Lung (tissue), 12 donors: ENCODE results near the gene TSC22D1. TPM values are rescaled to one million over a fixed set of nuclear protein-coding genes. Genes with fewer than 3 reads are reported as not detected.

ENCODE experiments used
- ATAC-seq: fragments of 200-7000 bp; cut with Tn5 transposase; one replicate; pipeline ENCODE4 v1.9.1; 2020; ENCODE audit warnings: moderate number of reproducible peaks; ENCODE audit not compliant: insufficient read depth, low FRiP score
- DNase-seq, 3 donors: peaks; one replicate each; pipeline ENCODE4 v3.0.0-alpha.2; 2013 to 2017
- H3K27ac ChIP-seq, 2 donors: one replicate each; pipeline ENCODE4 v1.5.1; 2013; ENCODE audit warnings: mild to moderate bottlenecking in 2 of 2, moderate library complexity in 2 of 2, control low read depth in 1 of 2, inconsistent platforms in 1 of 2, low read depth in 1 of 2, low read length in 1 of 2
- H3K27me3 ChIP-seq, 3 donors: one replicate each; pipeline ENCODE4 v1.5.1; 2013; ENCODE audit warnings: low read length in 2 of 3; ENCODE audit not compliant: control insufficient read depth in 3 of 3, insufficient read depth in 3 of 3
- H3K36me3 ChIP-seq, 4 donors: one replicate each; pipeline ENCODE4 v1.5.1; 2013; ENCODE audit warnings: low read length in 4 of 4, mild to moderate bottlenecking in 1 of 4, moderate library complexity in 1 of 4; ENCODE audit not compliant: control insufficient read depth in 4 of 4, insufficient read depth in 4 of 4
- H3K4me1 ChIP-seq, 5 donors: one replicate each; pipeline ENCODE4 v1.5.1; 2013; ENCODE audit warnings: low read length in 5 of 5, mild to moderate bottlenecking in 2 of 5, moderate library complexity in 1 of 5; ENCODE audit not compliant: control insufficient read depth in 5 of 5, insufficient read depth in 5 of 5
- H3K4me3 ChIP-seq: one replicate; pipeline ENCODE4 v1.5.1; 2013; ENCODE audit warnings: mild to moderate bottlenecking, control low read depth, moderate library complexity
- H3K9ac ChIP-seq, 2 donors: one replicate each; pipeline ENCODE4 v1.5.1; 2013; ENCODE audit warnings: low read length in 2 of 2, control low read depth in 1 of 2; ENCODE audit not compliant: insufficient read depth in 1 of 2
- H3K9me3 ChIP-seq, 4 donors: one replicate each; pipeline ENCODE4 v1.5.1; 2013; ENCODE audit warnings: low read length in 3 of 4, mild to moderate bottlenecking in 1 of 4, moderate library complexity in 1 of 4; ENCODE audit not compliant: control insufficient read depth in 4 of 4, insufficient read depth in 3 of 4
- CTCF ChIP-seq: IDR thresholded peaks from 2 replicates; pipeline ENCODE4 v1.5.1; 2012; ENCODE audit warnings: mild to moderate bottlenecking; ENCODE audit errors: control extremely low read depth, extremely low read depth
- WGBS, 2 donors: extraction: QIAGEN DNeasy Blood & Tissue Kit; methylation state at CpG; one replicate each; pipeline ENCODE4 v1.1.7; 2013; 5-methylcytosine and 5-hydroxymethylcytosine counted together
- polyA plus RNA-seq, 2 donors: library from polyadenylated mRNA; stranded (reverse); fragments of 200-250 nt; gene quantifications; one replicate each; pipeline ENCODE4 v1.2.1, GENCODE V29; 2013
- total RNA-seq, 2 donors: library from RNA; depleted of rRNA in 1 of 2; stranded (reverse); fragments of >200 nt in 1 of 2; gene quantifications; one replicate each; pipeline ENCODE4 v1.2.1, GENCODE V29; 2014 to 2021
- donor health status: control.
- donor health status: control.
- donor health status: Bipolar disorder and iron deficiency.
- donor health status: healthy.
- donor health status: DM: yes; HTN: yes; CAD: no.

Gene TSC22D1
- total and polyA plus RNA-seq, 4 donors = 77.0 to 179 (median 123) TPM

GRCh38 chr13:44470638-44471562, 105.2 kb downstream of the TSC22D1 start:
- ATAC-seq = no peak
- peaks cover 0 to 1% (median 0%) of the 10 kb centered on the region in 4 donors for H3K36me3 ChIP-seq
- peaks cover 0 to 5% (median 0%) of the 10 kb centered on the region in 5 donors for H3K4me1 ChIP-seq
- peak in 2 of 3 donors; percentile 51 to 63 for DNase-seq
- H3K27ac ChIP-seq = no peak overlapping the region
- no peak for TF ChIP-seq CTCF
- no peak overlapping the region for H3K4me3 ChIP-seq
- no peaks in the 10 kb centered on the region for H3K9me3 ChIP-seq
- H3K27me3 ChIP-seq = no peaks in the 10 kb centered on the region
- WGBS, 2 donors = 57 to 69% methylated on average over 4 of the region's 4 CpGs
- no peak overlapping the region for H3K9ac ChIP-seq

- no peak overlapping the region for H3K4me3 ChIP-seq
- 93 to 97% methylated on average over 3 of the region's 3 CpGs for WGBS, 2 donors
- no peak for TF ChIP-seq CTCF
- no peak overlapping the region for H3K9ac ChIP-seq
- peaks cover 0 to 1% (median 0%) of the 10 kb centered on the region in 4 donors for H3K36me3 ChIP-seq
- H3K4me1 ChIP-seq = peaks cover 0 to 5% (median 0%) of the 10 kb centered on the region in 5 donors
- no peaks in the 10 kb centered on the region for H3K27me3 ChIP-seq
- no peak for DNase-seq
- ATAC-seq = no peak
- H3K27ac ChIP-seq = no peak overlapping the region
- H3K9me3 ChIP-seq = no peaks in the 10 kb centered on the region
Observed at GRCh38 chr13:44468874-44469273, 107.3 kb downstream of the TSC22D1 start.

GRCh38 chr13:44465318-44465717, 110.8 kb downstream of the TSC22D1 start:
- WGBS, 2 donors = 78 to 83% methylated on average over 4 of the region's 4 CpGs
- Histone ChIP-seq H3K9ac (no peak overlapping the region), H3K4me1 (peaks cover 0 to 5% (median 0%) of the 10 kb centered on the region in 5 donors), H3K9me3 (no peaks in the 10 kb centered on the region), H3K4me3 (no peak overlapping the region), H3K27me3 (no peaks in the 10 kb centered on the region), H3K27ac (no peak overlapping the region), H3K36me3 (no peaks in the 10 kb centered on the region)
- no peak for ATAC-seq
- TF ChIP-seq CTCF = no peak
- DNase-seq = no peak
